Daoy (cell line): ENCODE data around the gene CAPN7. TPM values are rescaled to one million over a fixed set of nuclear protein-coding genes. Genes with fewer than 3 reads are reported as not detected.

ENCODE experiments used
- DNase-seq: peaks from one replicate; pipeline ENCODE4 v3.0.0-alpha.2; 2015; ENCODE audit warnings: low read depth
- total RNA-seq: library from RNA; depleted of rRNA; stranded (reverse); fragments of >200 nt; shearing (Covaris generic); gene quantifications from 2 replicates; pipeline ENCODE4 v1.2.3, GENCODE V29; 2014

CAPN7 gene
- total RNA-seq, 1 experiment from 2014 or later: 34.1 TPM

- no peak for DNase-seq
Measured at GRCh38 chr3:15246186-15246585, 40.1 kb downstream of the CAPN7 start.

DNA sequence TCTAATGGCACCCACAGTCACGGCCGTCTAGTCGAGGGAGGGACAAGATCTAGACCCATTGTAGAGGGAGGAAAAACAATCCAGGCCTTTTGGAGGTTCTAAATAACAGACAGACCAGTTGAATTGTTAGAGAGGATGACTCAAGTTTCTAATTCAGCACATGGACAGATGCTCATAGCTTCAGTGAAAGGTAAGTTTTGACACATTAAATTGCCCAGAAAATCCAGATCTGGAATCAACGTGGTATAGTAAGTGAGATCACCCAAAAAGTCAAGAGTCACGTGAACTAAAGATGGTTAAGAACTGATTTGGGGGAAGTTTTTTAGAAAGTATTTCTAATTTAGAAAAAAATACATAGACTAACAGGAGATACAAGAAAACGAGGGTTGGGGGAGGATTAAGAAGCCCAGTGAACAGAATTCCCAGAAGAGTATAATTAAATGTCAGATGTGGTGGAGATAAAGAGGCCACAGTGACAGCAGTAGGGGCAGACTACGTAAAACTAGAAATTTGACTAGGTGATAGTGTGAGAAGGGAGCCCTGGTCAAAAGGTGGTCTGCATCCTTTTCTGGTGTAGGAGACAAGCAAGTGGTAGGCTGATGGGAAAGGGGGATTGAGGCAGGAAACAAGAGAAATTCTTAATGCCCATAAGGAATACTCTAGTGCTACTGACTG lies 47.1 kb downstream of the CAPN7 start:
- DNase-seq: no peak

GRCh38 chr3:15255215-15255614 lies 49.2 kb downstream of the CAPN7 start:
- DNase-seq: no peak

GRCh38 chr3:15256861-15257341 lies 50.9 kb downstream of the CAPN7 start:
- DNase-seq: no peak

- no peak for DNase-seq
Measured at GRCh38 chr3:15258720-15259119, 52.7 kb downstream of the CAPN7 start.

GRCh38 chr3:15260531-15260930 lies 54.5 kb downstream of the CAPN7 start:
- no peak for DNase-seq

DNA sequence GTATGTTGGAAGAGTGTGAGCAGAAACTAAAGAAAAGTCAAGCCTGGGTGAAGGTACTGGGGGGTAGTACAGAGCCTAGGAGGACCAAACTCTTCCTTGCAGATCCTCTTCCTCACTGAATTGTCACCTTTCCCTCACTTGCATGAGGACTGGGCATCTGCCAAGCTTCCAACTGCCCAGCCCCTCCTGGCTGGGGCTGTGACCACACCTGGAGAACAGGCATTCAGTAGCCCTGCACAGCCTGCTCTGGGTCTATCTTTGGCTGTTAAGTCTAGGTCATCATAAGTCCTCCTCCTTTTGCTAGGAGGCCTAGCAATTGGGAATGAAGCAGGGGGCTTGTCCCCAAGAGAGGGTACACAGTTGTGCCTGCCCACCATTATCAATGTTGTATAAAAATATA lies 55.2 kb downstream of the CAPN7 start:
- DNase-seq: no peak

- no peak for DNase-seq
Measured at GRCh38 chr3:15262021-15262420, 56.0 kb downstream of the CAPN7 start.

DNA sequence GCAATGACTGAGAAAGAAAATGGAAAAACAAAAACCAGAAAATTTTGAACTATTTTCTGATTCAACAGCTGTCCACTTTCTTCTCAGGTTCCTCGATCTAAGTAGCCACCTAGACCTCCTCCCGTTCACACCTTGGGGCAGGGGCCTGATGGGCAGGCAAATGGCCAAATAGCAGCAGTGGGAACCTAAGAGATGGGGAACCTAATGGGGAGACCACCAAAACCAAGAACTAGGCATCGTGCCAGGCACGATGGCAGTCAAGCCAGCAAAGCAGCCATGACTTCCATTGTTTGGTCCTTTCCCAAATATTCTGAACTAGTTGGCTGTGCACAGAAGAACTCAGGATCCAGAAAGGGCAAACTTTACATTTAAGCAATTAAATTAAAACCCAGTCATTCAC lies 57.1 kb downstream of the CAPN7 start:
- DNase-seq: no peak

GRCh38 chr3:15263926-15264325 lies 57.9 kb downstream of the CAPN7 start:
- DNase-seq: no peak

DNA sequence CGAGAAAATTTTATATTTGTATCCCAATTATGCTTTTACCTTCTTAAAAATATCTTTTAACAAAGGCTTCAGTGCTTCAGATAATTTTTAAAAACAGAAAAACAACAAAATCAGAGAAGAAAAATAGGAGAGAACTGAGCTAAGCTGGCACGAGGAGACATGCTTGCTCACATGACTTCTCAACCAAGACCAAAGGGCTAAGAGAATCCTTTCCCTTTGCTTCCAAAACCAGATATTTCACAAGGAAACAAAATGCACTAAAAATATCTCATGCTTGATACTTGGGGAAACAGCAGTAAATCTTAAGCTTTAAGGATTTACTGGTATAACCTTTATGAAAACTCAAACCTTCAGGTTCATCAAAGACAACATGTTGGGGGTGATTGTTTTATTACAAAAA lies 58.4 kb downstream of the CAPN7 start:
- DNase-seq: no peak

- DNase-seq: no peak
Measured at GRCh38 chr3:15265655-15266509, 59.8 kb downstream of the CAPN7 start.

GRCh38 chr3:15266510-15267376 lies 60.7 kb downstream of the CAPN7 start:
- DNase-seq: no peak

- no peak for DNase-seq
Measured at GRCh38 chr3:15267502-15267901, 61.5 kb downstream of the CAPN7 start.

- DNase-seq: peak; percentile 81
Measured at GRCh38 chr3:15268033-15268631, 62.1 kb downstream of the CAPN7 start.

GRCh38 chr3:15269091-15269989 lies 63.3 kb downstream of the CAPN7 start:
- DNase-seq: peak; percentile 98

DNA sequence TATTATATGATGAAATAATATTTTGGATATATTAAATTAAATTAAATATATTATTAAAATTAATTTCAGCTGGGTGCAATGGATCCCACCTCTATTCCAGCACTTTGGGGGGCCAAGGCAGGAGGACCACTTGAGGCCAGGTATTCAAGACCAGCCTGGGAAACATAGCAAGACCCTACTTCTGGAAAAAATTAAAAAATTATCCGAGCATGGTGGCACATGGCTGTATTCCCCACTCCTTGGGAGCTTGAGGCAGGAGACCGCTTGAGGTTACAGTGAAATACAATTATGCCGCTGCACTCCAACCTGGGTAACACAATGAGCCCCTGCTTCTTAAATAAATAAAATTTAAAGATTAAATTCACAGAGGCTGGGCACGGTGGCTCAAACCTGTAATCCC lies 65.0 kb downstream of the CAPN7 start:
- DNase-seq: no peak

- no peak for DNase-seq
Measured at GRCh38 chr3:15271785-15272381, 65.8 kb downstream of the CAPN7 start.

DNA sequence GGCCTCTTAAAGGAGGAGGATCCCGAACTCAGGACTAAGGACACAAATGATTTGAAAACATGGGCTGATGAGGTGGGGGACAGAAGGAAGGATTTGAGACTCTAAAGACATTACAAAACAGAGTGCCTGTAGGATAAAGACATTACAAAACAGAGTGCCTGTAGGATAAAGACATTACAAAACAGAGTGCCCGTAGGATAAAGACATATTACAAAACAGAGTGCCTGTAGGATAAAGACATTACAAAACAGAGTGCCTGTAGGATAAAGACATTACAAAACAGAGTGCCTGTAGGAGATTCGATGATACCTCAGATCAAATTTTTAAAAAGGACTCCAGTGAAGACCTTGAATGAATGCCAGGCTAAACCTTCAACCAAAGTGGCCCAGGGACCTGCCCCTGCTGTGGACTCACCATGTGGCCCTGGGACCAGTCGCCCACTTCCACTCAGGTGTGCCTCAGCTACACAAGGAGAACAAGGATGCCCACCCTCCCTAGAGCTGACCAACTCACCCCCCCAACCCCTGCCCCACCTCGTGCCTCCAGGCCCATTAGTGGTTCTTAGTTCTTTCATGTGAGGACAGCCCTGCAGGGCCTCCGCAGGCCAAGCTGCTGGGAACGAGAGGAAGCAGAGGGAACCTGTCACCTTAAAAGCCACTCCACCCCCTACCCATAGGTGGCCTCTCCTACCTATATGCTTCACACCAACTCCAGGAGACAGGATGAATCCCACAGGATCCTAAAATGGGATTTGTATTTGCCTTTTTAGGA lies 66.6 kb downstream of the CAPN7 start:
- no peak for DNase-seq
